ENCODE measurements around the gene ONECUT1. TPM values are rescaled to one million over a fixed set of nuclear protein-coding genes. Genes with fewer than 3 reads are reported as not detected.
A peak's percentile ranks its signal among the peaks of the same experiment; 100 is the strongest.

ONECUT1 gene
- total RNA-seq, 1 donor from 2014 or later: 11.0 TPM

- peaks cover 5% of the 10 kb centered on the region for H3K4me1 Mint-ChIP-seq (ENCODE audit: unreplicated experiment)
- TF ChIP-seq CTCF (conservative IDR thresholded peaks at IDR 0.05): peak; percentile 96
- no peak for DNase-seq (ENCODE audit: extremely low spot score, unreplicated experiment)
- no peaks in the 10 kb centered on the region for H3K36me3 Mint-ChIP-seq
- H3K27ac Mint-ChIP-seq: no peak overlapping the region
- peak overlapping the region; percentile 42 for H3K4me3 Mint-ChIP-seq
- peaks cover 89% of the 10 kb centered on the region for H3K27me3 Mint-ChIP-seq
- no peaks in the 10 kb centered on the region for H3K9me3 Mint-ChIP-seq
Observed at GRCh38 chr15:52780172-52780980, 9.8 kb downstream of the ONECUT1 start.

- Mint-ChIP-seq H3K27me3 (peaks cover 76% of the 10 kb centered on the region), H3K36me3 (no peaks in the 10 kb centered on the region), H3K27ac (no peak overlapping the region), H3K4me3 (no peak overlapping the region), H3K9me3 (no peaks in the 10 kb centered on the region), H3K4me1 (ENCODE audit: unreplicated experiment) (peaks cover 5% of the 10 kb centered on the region)
- DNase-seq (ENCODE audit: extremely low spot score, unreplicated experiment): no peak
- TF ChIP-seq CTCF (conservative IDR thresholded peaks at IDR 0.05): no peak
Observed at GRCh38 chr15:52778457-52778856, 11.7 kb downstream of the ONECUT1 start.

- no peak for DNase-seq (ENCODE audit: extremely low spot score, unreplicated experiment)
- Mint-ChIP-seq H3K27ac (no peak overlapping the region), H3K4me1 (ENCODE audit: unreplicated experiment) (no peaks in the 10 kb centered on the region), H3K9me3 (no peaks in the 10 kb centered on the region), H3K4me3 (no peak overlapping the region), H3K27me3 (peaks cover 64% of the 10 kb centered on the region), H3K36me3 (no peaks in the 10 kb centered on the region)
- no peak for TF ChIP-seq CTCF (conservative IDR thresholded peaks at IDR 0.05)
Observed at GRCh38 chr15:52772766-52773165, 17.4 kb downstream of the ONECUT1 start.

- Mint-ChIP-seq H3K9me3 (no peaks in the 10 kb centered on the region), H3K4me3 (no peak overlapping the region), H3K27ac (no peak overlapping the region), H3K36me3 (no peaks in the 10 kb centered on the region), H3K27me3 (peaks cover 67% of the 10 kb centered on the region), H3K4me1 (ENCODE audit: unreplicated experiment) (no peaks in the 10 kb centered on the region)
- no peak for DNase-seq (ENCODE audit: extremely low spot score, unreplicated experiment)
- TF ChIP-seq CTCF (conservative IDR thresholded peaks at IDR 0.05): peak; percentile 64
Observed at GRCh38 chr15:52765785-52766184, 24.4 kb downstream of the ONECUT1 start.

- Mint-ChIP-seq H3K36me3 (no peaks in the 10 kb centered on the region), H3K9me3 (no peaks in the 10 kb centered on the region), H3K27ac (no peak overlapping the region), H3K4me3 (no peak overlapping the region), H3K4me1 (ENCODE audit: unreplicated experiment) (no peaks in the 10 kb centered on the region), H3K27me3 (peaks cover 73% of the 10 kb centered on the region)
- no peak for DNase-seq (ENCODE audit: extremely low spot score, unreplicated experiment)
- no peak for TF ChIP-seq CTCF (conservative IDR thresholded peaks at IDR 0.05)
Observed at GRCh38 chr15:52764731-52765130, 25.4 kb downstream of the ONECUT1 start.
